GM19455 (cell line): ENCODE measurements around the gene TOMM20.
"Not testable (repeated sequence)": the region's sequence is repeated elsewhere in the genome, so short reads cannot be mapped to it uniquely, and the experiment has no call there.

Experiments used
- ATAC-seq: cut with Tn5 transposase; IDR thresholded peaks from one replicate; pipeline ENCODE4 v1.9.1; 2021; ENCODE audit not compliant: unreplicated experiment

TOMM20 gene

DNA sequence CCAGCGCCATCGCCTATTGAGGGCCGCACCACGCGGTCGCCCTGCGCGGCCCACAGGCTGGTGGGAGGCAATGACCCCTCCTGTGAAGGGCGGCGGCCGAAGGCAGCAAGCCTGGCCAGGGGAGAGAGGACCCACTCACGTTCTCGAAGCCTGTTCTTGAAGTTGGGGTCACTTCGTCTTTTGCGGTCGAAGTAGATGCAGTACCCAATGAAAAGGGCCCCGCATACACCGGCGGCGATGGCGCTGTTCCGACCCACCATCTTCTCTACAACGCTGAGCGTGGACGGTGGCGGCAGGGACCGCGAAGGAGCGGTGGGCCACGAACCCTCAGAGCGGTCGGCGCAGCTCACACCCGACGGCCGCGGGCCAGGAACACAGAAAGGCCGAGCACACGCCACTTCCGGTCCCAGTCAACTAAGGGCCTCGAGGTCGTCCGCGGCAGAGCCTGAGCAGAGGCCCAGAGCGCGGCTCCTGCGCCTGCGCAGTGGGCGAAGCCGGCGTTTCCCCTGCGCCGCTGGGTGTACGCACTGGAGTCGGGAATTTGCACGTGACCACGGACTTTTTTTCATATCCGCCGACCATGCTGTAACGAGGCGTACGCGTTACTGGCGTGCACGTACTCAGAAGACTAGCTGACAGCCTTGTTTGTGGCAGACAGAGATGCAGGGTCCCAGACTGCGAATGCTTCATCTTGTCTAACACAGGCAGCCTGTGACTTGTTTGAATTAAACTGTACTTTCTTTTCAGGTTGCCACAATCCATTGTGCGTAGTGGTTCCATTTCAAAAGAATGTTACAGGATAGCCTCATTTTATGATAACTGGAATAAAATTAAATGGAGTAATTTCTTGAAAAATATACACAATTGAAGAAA lies at the start of gene TOMM20:
Gene TOMM20 (minus strand): TSS at position 382 of the 873 bp plus-strand sequence. CDS start 122 bp downstream, at position 260.
- ATAC-seq = peak; percentile 93

GRCh38 chr1:235176486-235176885 lies 47.8 kb upstream of the TOMM20 start:
- no peak for ATAC-seq

- ATAC-seq = no peak
Measured at GRCh38 chr1:235169986-235170385, 41.3 kb upstream of the TOMM20 start.

- ATAC-seq = no peak
Measured at GRCh38 chr1:235168375-235168774, 39.7 kb upstream of the TOMM20 start.

- no peak for ATAC-seq
Measured at GRCh38 chr1:235161685-235162327, 33.2 kb upstream of the TOMM20 start.

DNA sequence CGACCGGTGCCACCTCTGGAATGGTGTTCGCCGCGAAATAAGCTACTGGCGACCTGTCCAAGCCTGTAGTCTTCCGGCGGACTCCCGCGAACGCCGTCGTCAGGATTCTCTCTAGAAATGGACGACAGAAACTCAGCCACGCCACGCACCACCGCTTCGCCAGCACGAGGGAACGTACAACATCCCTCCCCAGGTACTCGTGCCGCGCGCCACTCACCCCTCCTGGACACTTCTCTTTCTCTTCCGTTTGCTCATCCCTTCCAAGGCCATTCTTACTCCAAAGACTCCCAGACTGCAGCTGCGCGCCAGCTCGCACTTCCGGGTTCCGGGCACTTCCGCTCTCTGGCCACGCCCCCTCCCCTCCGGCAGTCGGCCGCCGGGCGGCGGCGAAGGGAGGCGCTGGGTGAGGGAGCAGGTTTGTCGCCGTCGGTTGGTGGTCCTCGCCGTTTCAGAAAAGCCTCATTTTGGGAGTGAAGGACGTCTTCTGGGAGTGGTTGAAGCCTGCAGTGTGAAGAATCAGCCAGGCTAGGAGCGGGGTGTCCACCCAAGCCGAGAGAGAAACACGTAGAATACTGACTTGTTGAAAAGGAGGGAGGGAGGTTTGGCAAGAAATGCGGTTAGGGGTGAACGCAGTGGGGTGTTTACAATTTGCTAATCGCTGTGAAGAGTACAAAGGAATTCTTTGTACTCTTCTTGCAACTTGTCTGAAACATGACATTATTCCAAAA lies 32.5 kb upstream of the TOMM20 start, which contains the start of gene RBM34:
Gene RBM34 (minus strand): TSS at position 294 of the 728 bp plus-strand sequence. CDS start 24 bp downstream, at position 270.
- ATAC-seq = peak; percentile 92

- peak; percentile 44 for ATAC-seq
Measured at GRCh38 chr1:235160383-235160956, 31.8 kb upstream of the TOMM20 start.

DNA sequence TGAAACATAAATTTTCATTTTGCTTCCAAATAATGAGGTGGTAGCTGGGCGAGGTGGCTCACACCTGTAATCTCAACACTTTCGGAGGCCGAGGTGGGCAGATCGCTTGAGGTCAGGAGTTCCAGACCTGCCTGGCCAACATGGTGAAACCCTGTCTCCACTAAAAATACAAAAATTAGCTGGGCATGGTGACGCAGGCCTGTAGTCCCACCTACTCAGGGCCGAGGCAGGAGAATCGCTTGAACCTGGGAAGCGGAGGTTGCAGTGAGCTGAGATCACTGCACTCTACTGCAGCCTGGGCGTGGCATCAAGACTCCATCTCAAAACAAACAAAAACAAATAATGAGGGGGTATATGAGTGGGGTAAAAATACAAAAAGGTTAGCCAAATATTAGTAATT lies 31.3 kb upstream of the TOMM20 start:
- ATAC-seq = not testable (repeated sequence)

GRCh38 chr1:235159284-235159683 lies 30.6 kb upstream of the TOMM20 start:
- ATAC-seq = not testable (repeated sequence)

DNA sequence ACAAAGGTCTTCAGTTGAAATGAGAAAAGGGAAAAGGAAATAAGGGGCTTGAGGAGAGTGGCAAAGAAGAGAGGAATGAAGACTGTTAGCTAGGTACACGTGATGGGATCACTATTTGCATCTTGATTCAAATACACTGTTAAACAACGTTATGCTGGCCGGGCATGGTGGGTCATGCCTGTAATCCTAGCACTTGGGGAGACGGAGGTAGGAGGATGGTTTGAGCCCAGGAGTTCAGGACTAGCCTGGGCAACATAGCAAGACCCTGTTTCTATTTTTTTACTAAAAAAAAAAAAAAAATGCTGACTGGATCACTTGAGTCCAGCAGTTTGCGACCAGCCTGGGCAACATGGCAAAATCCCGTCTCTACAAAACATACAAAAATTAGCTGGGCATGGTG lies 30.0 kb upstream of the TOMM20 start:
- no peak for ATAC-seq

GRCh38 chr1:235157150-235157549 lies 28.5 kb upstream of the TOMM20 start:
- no peak for ATAC-seq

DNA sequence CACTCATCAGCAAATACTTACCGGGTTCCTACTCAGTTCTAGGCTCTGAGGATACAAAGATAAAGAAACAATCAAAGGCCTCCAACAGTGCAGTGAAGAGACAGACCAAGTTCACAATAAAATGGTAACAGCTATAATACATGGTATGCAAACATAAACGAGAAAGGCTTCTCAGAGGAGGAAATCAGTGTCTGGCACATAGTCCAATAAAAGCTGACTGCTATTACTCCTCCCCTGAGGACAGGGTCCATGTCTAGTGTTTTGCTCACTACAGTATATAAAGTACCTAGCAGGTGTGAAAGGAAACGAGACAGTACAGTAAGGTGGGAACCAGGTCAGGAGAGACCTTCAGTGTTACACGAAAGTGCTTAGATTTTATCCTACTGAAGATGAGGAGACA lies 28.1 kb upstream of the TOMM20 start:
- ATAC-seq = no peak

GRCh38 chr1:235156265-235156664 lies 27.6 kb upstream of the TOMM20 start:
- no peak for ATAC-seq

GRCh38 chr1:235152235-235152634 lies 23.6 kb upstream of the TOMM20 start:
- no peak for ATAC-seq

- ATAC-seq = no peak
Measured at GRCh38 chr1:235151033-235151432, 22.4 kb upstream of the TOMM20 start.

DNA sequence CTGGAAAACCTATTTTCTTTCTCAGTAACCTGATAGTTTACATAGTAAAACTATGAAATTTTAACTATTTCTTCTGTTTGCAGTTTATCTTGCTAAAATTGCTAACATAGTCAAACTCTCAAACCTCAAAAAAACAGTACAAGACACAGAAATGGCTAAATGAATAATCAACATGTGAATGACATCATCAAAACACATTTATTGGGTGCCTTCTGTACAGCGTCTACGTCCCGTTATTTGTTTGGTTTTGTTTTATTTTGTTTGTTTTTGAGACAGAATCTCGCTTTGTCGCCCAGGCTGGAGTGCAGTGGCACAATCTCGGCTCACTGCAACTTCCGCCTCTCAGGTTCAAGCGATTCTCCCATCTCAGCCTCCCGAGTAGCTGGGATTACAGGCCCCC lies 21.2 kb upstream of the TOMM20 start:
- ATAC-seq = no peak

GRCh38 chr1:235147269-235147668 lies 18.6 kb upstream of the TOMM20 start:
- ATAC-seq = no peak

- no peak for ATAC-seq
Measured at GRCh38 chr1:235145639-235146038, 17.0 kb upstream of the TOMM20 start.

DNA sequence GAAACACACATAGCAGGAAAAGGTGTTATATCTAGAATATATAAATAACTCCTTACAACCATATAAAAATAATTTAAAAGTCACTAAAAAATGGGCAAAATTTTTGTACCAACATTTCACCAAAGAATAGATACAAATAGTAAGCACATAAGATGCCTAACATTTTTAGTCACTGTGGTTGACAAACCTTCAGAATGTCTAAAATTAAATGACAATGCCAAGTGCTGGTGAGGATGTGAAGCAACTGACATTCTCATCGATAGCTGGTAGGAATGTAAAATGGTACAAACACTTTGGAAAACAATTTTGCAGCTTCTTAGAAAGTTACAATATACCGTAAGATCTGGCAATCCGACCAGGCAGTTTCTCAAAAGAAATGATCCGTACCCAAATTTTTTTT lies 14.4 kb upstream of the TOMM20 start:
- ATAC-seq = no peak

- ATAC-seq = no peak
Measured at GRCh38 chr1:235139315-235139714, 10.7 kb upstream of the TOMM20 start.

DNA sequence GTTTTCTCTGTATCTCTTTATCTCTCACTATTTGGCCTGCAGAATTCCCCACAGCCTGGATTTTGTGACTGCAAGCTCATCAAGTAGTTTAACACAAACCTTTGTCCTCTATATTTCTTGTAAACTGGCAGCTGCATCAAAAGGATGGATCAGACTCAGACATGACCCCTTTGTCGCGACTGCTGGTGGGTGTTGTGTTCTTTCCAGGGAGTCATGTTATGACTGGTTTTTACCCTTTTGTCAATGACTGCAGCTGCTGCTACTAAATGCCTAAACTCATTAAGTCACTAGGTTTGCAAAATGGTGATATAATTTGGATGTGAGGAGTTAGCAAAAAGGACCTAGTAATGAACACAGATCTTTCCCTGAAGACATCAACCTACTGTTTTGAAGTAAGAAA lies 10.2 kb upstream of the TOMM20 start:
- ATAC-seq = no peak
